ENCODE data around the gene SPEM3. TPM values are rescaled to one million over a fixed set of nuclear protein-coding genes. Genes with fewer than 3 reads are reported as not detected.

Gene SPEM3
- total RNA-seq, 2 donors from 2014 or later = not detected

DNA sequence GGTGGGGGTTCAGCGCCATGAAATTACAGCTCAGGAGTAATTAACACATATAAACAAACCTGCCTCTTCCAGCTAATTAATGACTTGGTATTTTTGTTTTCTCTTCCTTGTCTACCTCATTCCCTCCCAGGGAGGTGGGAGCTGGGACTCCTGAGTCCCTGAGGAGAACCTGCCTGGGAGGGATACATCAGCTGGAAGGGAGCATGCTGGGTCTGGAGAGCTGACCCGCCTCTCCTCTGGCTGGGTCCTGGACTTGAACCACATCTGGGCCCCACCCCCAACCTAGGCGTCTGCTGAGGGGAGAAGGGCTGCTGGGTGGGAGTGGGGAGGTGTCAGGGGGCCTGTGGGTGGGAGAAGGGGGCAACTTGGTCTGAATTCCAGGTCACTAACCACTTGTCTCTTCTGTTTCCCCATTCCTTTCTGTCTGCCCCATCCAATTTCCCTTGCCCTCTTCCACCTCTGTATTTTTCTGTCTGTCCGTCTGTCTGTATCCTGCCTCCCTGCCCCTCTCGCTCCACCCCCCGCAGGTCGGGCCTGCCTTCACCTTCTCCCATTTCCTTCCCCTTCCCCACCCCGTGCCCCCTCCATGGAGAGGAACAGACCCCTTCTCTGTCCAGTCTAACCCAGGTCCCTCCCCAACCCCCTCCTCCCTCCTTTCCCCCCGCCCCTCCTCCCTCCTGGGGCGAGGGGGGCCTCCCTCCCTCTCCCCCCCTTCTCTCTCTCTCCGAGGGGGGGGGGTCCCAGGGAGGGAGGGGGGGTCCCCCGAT, 21.0 kb upstream of the SPEM3 start, which contains the start of gene NLGN2:
TSS of gene NLGN2 (plus strand) at position 361 of the 767 bp plus-strand sequence. CDS start 411 bp downstream, outside the sequence.
- peaks cover 27% of the 10 kb centered on the region for H3K36me3 Mint-ChIP-seq (ENCODE audit: low read depth)
- H3K9me3 ChIP-seq (ENCODE audit: control insufficient read depth, low read length) = no peaks in the 10 kb centered on the region
- no peak for DNase-seq
- H3K27me3 ChIP-seq (ENCODE audit: control insufficient read depth, insufficient read depth, low read length, poor library complexity, severe bottlenecking) = no peaks in the 10 kb centered on the region
- H3K9me3 Mint-ChIP-seq = no peaks in the 10 kb centered on the region
- H3K27me3 Mint-ChIP-seq (ENCODE audit: insufficient read depth) = peaks cover 16% of the 10 kb centered on the region
- no peak within 1 kb of the TSS for H3K27ac Mint-ChIP-seq
- WGBS, 2 experiments (ENCODE audit: insufficient coverage in 1 of 2, insufficient read length in 1 of 2) = 89 to 100% methylated on average over 1 to 7 of the region's 12 CpGs
- TF ChIP-seq, protein P1, sequence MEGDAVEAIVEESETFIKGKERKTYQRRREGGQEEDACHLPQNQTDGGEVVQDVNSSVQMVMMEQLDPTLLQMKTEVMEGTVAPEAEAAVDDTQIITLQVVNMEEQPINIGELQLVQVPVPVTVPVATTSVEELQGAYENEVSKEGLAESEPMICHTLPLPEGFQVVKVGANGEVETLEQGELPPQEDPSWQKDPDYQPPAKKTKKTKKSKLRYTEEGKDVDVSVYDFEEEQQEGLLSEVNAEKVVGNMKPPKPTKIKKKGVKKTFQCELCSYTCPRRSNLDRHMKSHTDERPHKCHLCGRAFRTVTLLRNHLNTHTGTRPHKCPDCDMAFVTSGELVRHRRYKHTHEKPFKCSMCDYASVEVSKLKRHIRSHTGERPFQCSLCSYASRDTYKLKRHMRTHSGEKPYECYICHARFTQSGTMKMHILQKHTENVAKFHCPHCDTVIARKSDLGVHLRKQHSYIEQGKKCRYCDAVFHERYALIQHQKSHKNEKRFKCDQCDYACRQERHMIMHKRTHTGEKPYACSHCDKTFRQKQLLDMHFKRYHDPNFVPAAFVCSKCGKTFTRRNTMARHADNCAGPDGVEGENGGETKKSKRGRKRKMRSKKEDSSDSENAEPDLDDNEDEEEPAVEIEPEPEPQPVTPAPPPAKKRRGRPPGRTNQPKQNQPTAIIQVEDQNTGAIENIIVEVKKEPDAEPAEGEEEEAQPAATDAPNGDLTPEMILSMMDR (conservative IDR thresholded peaks at IDR 0.05) = no peak
- H3K4me3 Mint-ChIP-seq = peak within 1 kb of the TSS; percentile 42
- H3K4me1 ChIP-seq (ENCODE audit: control insufficient read depth, insufficient read depth, low read length) = no peaks in the 10 kb centered on the region
- no peak within 1 kb of the TSS for H3K4me3 ChIP-seq (ENCODE audit: low read length)
- peaks cover 24% of the 10 kb centered on the region for H3K36me3 ChIP-seq (ENCODE audit: control insufficient read depth, insufficient read depth, low read length)
- no peak within 1 kb of the TSS for H3K9ac ChIP-seq (ENCODE audit: extremely low read depth, low read length, poor library complexity, severe bottlenecking)
- peaks cover 16% of the 10 kb centered on the region for H3K4me1 Mint-ChIP-seq
- no peak within 1 kb of the TSS for H3K27ac ChIP-seq (ENCODE audit: low read depth, low read length)

DNA sequence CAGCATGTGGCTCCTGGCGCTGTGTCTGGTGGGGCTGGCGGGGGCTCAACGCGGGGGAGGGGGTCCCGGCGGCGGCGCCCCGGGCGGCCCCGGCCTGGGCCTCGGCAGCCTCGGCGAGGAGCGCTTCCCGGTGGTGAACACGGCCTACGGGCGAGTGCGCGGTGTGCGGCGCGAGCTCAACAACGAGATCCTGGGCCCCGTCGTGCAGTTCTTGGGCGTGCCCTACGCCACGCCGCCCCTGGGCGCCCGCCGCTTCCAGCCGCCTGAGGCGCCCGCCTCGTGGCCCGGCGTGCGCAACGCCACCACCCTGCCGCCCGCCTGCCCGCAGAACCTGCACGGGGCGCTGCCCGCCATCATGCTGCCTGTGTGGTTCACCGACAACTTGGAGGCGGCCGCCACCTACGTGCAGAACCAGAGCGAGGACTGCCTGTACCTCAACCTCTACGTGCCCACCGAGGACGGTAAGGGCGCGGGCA, 20.4 kb upstream of the SPEM3 start:
- Histone ChIP-seq H3K27me3 (ENCODE audit: control insufficient read depth, insufficient read depth, low read length, poor library complexity, severe bottlenecking) (no peaks in the 10 kb centered on the region), H3K9me3 (ENCODE audit: control insufficient read depth, low read length) (no peaks in the 10 kb centered on the region), H3K27ac (ENCODE audit: low read depth, low read length) (no peak overlapping the region), H3K4me1 (ENCODE audit: control insufficient read depth, insufficient read depth, low read length) (no peaks in the 10 kb centered on the region), H3K4me3 (ENCODE audit: low read length) (no peak overlapping the region), H3K36me3 (ENCODE audit: control insufficient read depth, insufficient read depth, low read length) (peaks cover 24% of the 10 kb centered on the region), H3K9ac (ENCODE audit: extremely low read depth, low read length, poor library complexity, severe bottlenecking) (no peak overlapping the region)
- H3K4me3 Mint-ChIP-seq = peak overlapping the region; percentile 42
- H3K9me3 Mint-ChIP-seq = no peaks in the 10 kb centered on the region
- WGBS, 2 experiments (ENCODE audit: insufficient coverage in 1 of 2, insufficient read length in 1 of 2) = 89 to 96% methylated on average over 30 to 58 of the region's 58 CpGs
- H3K27me3 Mint-ChIP-seq (ENCODE audit: insufficient read depth) = peaks cover 16% of the 10 kb centered on the region
- peaks cover 27% of the 10 kb centered on the region for H3K36me3 Mint-ChIP-seq (ENCODE audit: low read depth)
- peak; percentile 70 for DNase-seq
- H3K4me1 Mint-ChIP-seq = peaks cover 10% of the 10 kb centered on the region
- no peak overlapping the region for H3K27ac Mint-ChIP-seq
- TF ChIP-seq, protein P1 (conservative IDR thresholded peaks at IDR 0.05) = no peak

DNA sequence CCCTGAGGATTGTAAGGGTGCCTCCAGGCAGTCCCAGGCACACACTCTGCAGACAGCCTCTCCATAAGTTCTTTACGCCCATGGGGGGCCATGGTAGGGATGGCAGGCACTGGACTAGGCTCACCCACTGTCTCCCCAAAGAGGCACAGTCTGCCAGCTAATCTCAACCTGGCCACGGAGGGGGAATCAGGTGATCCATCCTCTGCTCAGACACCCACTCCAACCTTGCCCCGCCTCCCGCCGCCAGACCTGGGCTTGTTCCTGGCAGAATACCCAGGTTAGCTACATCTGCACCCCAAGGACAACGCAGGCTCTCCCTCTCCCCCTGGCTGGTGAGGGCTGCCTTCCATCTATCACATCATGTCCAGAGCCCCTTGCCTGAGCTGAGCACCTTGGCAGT, 19.8 kb upstream of the SPEM3 start:
- peaks cover 10% of the 10 kb centered on the region for H3K4me1 Mint-ChIP-seq
- H3K27me3 ChIP-seq (ENCODE audit: control insufficient read depth, insufficient read depth, low read length, poor library complexity, severe bottlenecking) = no peaks in the 10 kb centered on the region
- H3K36me3 ChIP-seq (ENCODE audit: control insufficient read depth, insufficient read depth, low read length) = peaks cover 24% of the 10 kb centered on the region
- H3K4me3 Mint-ChIP-seq = peak overlapping the region; percentile 29
- no peaks in the 10 kb centered on the region for H3K9me3 ChIP-seq (ENCODE audit: control insufficient read depth, low read length)
- TF ChIP-seq, protein P1 (conservative IDR thresholded peaks at IDR 0.05) = no peak
- H3K9me3 Mint-ChIP-seq = no peaks in the 10 kb centered on the region
- no peak overlapping the region for H3K27ac Mint-ChIP-seq
- H3K27ac ChIP-seq (ENCODE audit: low read depth, low read length) = no peak overlapping the region
- WGBS, 2 experiments (ENCODE audit: insufficient coverage in 1 of 2, insufficient read length in 1 of 2) = 89 to 92% methylated on average over 3 to 6 of the region's 6 CpGs
- H3K27me3 Mint-ChIP-seq (ENCODE audit: insufficient read depth) = peaks cover 16% of the 10 kb centered on the region
- H3K4me3 ChIP-seq (ENCODE audit: low read length) = no peak overlapping the region
- no peak overlapping the region for H3K9ac ChIP-seq (ENCODE audit: extremely low read depth, low read length, poor library complexity, severe bottlenecking)
- H3K4me1 ChIP-seq (ENCODE audit: control insufficient read depth, insufficient read depth, low read length) = no peaks in the 10 kb centered on the region
- no peak for DNase-seq
- peaks cover 27% of the 10 kb centered on the region for H3K36me3 Mint-ChIP-seq (ENCODE audit: low read depth)

All from endodermal cell (in vitro differentiated cells).